Measurements from ENCODE around the gene PNPLA7.
"Not testable (repeated sequence)": the region's sequence is repeated elsewhere in the genome, so short reads cannot be mapped to it uniquely, and the experiment has no call there.

The PNPLA7 gene

GRCh38 chr9:137415451-137415850 is 134.8 kb downstream of the PNPLA7 start:
- no peak overlapping the region for H3K4me3 ChIP-seq (replicated peaks in 1 of 2; ENCODE audit: low read depth in 2 of 2, low read length in 2 of 2)
- TF ChIP-seq CTCF (IDR thresholded peaks at IDR 0.05; ENCODE audit: low read depth, low read length), result no peak
- DNase-seq (ENCODE audit: low read depth in 2 of 2), result no peak

- no peak overlapping the region for H3K4me3 ChIP-seq (replicated peaks in 1 of 2; ENCODE audit: low read depth in 2 of 2, low read length in 2 of 2)
- no peak for TF ChIP-seq CTCF (IDR thresholded peaks at IDR 0.05; ENCODE audit: low read depth, low read length)
- DNase-seq (ENCODE audit: low read depth in 2 of 2), result peak; percentile 30 to 62
Observed at GRCh38 chr9:137412431-137412830, 137.8 kb downstream of the PNPLA7 start.

GRCh38 chr9:137411645-137412380 is 138.4 kb downstream of the PNPLA7 start:
- no peak for TF ChIP-seq CTCF (IDR thresholded peaks at IDR 0.05; ENCODE audit: low read depth, low read length)
- DNase-seq (ENCODE audit: low read depth in 2 of 2), result peak; percentile 95
- peak overlapping the region in 1 of 2 donors; percentile 18 for H3K4me3 ChIP-seq (replicated peaks in 1 of 2; ENCODE audit: low read depth in 2 of 2, low read length in 2 of 2)

GRCh38 chr9:137411260-137411644 is 138.9 kb downstream of the PNPLA7 start:
- H3K4me3 ChIP-seq (replicated peaks in 1 of 2; ENCODE audit: low read depth in 2 of 2, low read length in 2 of 2), result peak overlapping the region in 1 of 2 donors; percentile 18
- TF ChIP-seq CTCF (IDR thresholded peaks at IDR 0.05; ENCODE audit: low read depth, low read length), result no peak
- DNase-seq (ENCODE audit: low read depth in 2 of 2), result peak; percentile 40 to 42

GRCh38 chr9:137410891-137411249 is 139.3 kb downstream of the PNPLA7 start:
- no peak overlapping the region for H3K4me3 ChIP-seq (replicated peaks in 1 of 2; ENCODE audit: low read depth in 2 of 2, low read length in 2 of 2)
- DNase-seq (ENCODE audit: low read depth in 2 of 2), result no peak
- no peak for TF ChIP-seq CTCF (IDR thresholded peaks at IDR 0.05; ENCODE audit: low read depth, low read length)

GRCh38 chr9:137410236-137410890 is 139.8 kb downstream of the PNPLA7 start:
- not testable (repeated sequence) for H3K4me3 ChIP-seq (replicated peaks in 1 of 2; ENCODE audit: low read depth in 2 of 2, low read length in 2 of 2); DNase-seq (ENCODE audit: low read depth in 2 of 2)

Measured in cardiac fibroblast (primary cell).